GM19043 (cell line): ENCODE results near the gene RNH1.

Source experiments
- ATAC-seq: cut with Tn5 transposase; IDR thresholded peaks from one replicate; pipeline ENCODE4 v1.9.1; 2021; ENCODE audit warnings: low read depth; ENCODE audit not compliant: unreplicated experiment

Gene RNH1

DNA sequence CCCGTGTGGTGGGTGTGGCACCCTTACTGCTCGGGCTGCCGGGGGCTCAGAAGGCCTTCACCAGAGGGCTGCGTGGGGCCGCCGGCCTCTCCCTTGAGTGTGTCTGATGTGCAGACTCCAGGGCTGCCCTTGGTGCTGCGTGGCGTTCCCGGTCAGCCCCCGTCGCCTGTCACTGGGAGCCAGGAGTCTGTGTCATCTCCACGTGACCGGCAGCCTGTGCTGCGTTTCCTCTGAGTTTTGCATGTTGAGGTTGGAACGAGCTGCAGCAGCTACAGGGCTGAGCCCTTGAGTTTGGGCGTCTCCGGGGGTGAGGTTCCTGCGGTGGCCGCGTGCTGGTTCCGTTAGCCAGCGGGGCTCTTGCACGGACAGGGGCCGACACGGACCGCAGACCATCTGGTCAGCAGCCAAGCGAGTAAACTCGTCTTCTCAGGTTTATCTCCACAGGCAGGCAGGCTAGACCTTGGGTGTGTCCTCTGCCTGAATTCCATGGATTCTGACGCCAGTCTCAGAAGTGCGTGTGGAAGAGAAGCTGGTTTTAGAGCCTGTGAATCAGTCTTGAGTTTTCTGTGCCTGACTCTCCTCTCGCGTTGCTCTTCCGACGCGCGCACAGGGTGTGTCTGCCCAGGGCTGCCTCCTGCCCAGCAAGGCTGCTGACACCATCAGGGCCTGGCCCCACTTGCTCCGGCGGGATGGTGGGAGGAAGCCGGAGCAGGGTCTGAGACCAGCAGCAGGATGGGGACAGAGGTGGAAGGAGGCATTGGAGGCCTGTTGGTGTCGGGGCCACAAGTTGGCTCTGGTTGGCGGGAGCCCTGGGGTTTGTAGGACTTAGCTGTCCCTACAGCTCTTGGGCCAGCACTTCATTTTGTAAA is 46.5 kb downstream of the RNH1 start:
- no peak for ATAC-seq

- ATAC-seq, result no peak
Observed at GRCh38 chr11:459511-460220, 47.4 kb downstream of the RNH1 start.

DNA sequence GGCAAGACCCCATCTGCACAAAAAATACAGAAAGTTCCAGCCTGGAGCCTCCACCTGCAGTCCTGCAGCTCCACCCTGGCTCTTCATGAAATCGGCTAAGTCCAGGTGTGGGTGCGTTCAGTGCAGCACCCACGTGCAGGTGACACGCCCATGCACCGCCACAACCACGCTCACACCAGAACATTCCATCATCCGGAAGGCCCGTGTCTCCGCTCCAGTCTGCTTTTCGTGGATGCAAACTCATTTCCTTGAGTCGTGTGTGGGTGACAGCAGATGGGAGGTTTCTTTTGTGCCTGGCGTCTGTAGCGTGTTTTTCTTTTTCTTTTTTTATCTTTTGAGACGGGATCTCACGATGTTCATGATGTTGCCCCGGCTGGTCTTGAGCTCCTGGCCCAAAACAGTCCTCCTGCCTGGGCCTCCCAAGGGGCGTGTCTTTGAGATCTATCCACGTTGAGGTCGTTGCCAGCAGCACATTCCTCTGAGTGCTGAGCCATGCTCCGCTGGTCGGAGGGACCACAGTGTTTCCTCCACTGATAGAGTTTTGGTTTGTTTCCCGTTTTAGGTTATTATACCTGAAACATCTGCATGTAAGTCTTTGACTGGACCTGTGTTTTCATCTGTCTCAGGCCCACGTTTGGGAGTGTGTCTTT is 49.8 kb downstream of the RNH1 start:
- no peak for ATAC-seq

- ATAC-seq, result no peak
Observed at GRCh38 chr11:456533-456932, 50.5 kb downstream of the RNH1 start.

GRCh38 chr11:455566-456147 is 51.4 kb downstream of the RNH1 start:
- ATAC-seq, result no peak

GRCh38 chr11:454801-455565 is 52.1 kb downstream of the RNH1 start:
- ATAC-seq, result no peak

DNA sequence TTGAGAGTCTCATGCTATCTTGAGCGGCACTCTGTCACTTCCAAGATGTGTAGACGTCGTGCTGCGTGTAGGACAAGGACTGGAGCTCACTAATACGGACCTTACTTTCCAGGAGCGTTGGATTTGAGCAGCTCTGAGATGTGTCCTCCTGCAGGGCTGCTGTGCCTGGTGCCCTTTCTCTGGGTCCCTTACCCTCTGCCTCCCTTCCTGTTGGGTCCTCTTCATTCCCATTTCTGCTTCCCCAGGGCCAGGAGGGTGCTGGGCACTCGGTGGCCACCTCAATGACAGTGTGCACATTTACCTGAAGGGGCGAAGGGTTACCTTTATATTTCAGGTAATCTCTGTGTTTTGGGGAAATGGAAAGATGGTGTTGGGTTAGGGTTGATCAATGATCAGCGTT is 53.0 kb downstream of the RNH1 start:
- no peak for ATAC-seq

DNA sequence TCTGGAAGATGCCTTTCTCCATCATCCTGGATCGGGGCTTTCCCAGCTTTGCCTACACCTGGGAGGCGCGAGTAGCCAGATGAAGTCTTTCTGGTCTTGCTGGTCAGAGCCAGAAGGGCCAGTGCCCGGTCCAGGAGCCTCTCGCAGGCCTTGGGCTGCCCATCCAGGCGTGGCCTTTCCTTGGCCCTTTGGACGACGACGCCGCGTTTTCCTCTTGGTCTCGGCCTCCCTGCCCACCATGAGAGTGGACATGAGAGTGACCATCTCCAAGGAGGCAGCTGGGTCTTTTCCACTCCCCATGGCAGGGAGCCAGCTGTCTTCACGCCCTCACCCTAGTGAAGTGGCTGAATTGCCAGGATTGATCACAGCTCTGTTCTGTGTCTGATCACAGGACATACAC is 53.5 kb downstream of the RNH1 start:
- no peak for ATAC-seq

DNA sequence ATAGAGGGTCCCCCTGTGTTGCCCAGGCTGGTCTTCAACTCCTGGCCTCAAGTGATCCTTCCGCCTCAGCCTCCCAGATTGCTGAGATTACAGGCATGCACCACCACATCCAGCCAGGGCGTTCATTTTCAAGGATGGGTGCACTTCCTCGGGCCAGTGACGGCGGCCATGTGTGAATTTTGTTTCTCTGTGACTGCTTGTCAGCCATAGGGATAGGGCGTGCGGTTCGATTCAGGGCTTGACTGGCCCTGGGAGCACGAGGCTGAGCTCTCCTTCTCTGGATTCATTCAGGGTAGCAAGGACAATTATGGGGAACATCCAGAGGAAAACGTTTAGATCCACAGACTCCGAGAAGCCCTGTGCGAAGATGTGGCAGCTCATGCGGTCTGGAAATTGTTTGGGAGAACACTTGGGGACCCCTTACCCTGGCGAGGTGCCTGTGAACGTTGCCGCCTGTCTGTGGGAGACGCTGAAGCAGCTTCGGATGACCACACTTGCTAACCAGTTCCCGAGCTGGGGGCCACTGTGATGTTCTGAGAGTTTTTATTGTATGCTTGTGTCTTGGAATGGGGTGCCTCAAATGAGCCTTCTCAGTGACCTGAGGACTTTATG is 54.0 kb downstream of the RNH1 start:
- no peak for ATAC-seq

DNA sequence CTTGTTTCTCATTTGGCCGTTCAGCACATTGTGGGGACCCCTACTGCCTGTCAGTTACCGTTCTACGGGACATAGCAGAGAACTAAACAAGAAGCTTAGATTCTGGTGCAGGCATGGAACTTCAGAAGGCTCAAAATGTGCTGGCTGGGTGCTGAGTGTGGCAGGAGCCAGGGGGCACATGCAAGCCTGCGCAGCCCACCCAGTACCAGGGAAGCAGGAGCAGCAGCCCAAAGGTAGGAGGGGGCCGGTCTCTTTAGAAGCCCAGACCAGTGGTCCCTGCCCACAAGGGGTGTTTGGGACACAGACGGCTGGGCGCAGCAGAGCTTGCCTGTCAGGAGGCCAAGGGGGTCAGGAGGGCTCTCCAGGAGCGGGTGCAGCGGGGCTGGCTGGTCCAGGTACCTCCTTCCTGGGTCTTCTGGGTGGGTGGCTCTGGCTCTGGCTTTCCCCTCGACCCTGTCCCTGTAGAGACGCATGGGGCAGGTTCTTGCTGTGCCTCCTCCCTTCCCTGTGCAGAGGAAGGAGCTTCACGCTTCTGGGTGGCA is 54.8 kb downstream of the RNH1 start:
- ATAC-seq, result no peak

- ATAC-seq, result no peak
Observed at GRCh38 chr11:451738-452137, 55.3 kb downstream of the RNH1 start.

DNA sequence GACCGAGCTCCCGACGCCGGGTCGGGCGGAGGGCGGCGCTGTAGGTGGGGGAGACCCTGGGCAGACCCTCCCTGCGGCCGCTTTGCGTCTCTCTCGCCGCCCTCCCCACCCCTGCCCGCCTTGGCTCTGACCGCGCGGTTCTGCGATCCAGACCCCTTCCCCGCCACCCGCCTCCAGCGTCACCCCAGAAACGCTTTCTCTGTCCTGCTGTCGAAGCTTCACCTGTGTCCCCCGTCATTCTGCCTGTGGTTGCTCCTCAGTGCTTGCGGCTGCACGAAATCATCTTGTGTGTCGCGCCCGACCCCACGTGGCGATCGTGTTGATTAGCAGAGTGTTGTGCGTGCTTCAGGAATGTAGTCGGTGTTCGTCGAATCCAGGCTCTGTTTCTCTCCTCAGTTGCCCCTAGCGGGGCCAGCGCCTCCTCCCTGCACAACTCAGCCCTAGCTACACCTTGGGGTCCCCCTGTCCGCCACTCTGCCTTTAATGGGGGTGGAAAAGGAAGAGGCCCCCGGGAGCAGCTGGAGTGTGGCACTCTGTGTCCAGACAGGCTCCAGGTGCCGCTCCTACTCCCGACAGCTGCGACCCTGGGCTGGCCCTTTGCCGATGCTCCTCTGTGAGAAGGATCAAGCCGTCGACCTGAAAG is 56.1 kb downstream of the RNH1 start:
- no peak for ATAC-seq

GRCh38 chr11:449889-450808 is 56.9 kb downstream of the RNH1 start, which contains the start of gene PTDSS2:
Gene PTDSS2 (plus strand): TSS chr11:450279. CDS start chr11:450456, 177 bp downstream.
- ATAC-seq, result peak; percentile 71

DNA sequence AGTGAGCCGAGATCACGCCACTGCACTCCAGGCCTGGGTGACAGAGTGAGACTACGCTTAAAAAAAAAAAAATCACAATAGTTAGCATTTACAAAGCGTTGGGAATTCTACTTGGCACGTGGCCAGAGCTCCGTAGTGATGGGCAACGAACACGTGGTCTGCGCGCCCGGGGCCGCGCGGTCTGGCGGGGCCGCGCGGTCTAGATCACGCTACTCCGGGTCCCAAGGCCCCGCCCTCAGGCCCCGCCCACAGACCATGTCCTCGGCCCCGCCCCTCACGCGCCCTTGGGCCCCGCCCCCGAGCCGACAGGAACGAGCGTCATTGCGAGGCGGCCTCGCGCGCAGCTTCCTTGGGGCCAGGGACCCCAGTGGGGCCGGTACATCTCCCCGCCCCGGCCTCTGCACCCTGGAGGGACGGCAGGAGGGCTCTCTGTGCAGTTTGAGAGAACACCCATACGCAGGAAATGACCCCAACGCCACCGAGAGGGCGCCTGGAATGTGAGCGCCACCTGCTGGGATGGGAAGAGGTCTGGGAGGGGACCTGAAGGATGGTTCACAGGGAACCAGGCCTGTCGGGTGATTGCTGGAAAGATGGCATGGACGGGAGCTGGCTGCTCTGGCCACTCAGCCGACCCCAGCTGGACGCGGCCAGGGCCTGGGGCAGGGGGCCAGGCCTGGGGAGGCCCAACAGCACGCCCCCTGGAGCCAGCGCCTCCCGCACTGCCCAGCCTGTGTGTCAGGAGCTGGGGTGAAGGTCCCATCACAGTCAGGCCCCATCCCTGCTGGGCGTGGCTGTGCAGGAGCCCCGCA is 58.9 kb downstream of the RNH1 start:
- ATAC-seq, result peak; percentile 44

DNA sequence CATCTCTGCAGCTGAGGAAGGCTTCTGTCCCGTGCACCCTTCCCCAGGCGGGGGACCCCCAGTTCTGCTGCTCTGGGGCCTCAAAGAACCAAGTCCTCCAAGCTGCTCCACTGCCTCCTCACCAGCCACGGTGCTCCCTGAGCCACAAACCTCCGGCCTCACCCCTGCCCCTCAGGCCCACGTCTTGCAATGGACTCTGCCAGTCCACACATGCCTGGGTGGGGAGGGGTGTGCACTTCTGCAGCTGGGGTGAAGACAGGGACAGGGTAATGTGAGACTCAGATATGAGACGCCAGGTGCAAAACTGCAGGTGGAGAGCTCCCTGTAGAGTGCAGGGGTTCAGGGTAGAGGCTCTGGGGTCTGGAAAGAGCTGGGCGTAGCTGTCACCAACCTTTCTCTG is 60.2 kb downstream of the RNH1 start:
- ATAC-seq, result no peak

DNA sequence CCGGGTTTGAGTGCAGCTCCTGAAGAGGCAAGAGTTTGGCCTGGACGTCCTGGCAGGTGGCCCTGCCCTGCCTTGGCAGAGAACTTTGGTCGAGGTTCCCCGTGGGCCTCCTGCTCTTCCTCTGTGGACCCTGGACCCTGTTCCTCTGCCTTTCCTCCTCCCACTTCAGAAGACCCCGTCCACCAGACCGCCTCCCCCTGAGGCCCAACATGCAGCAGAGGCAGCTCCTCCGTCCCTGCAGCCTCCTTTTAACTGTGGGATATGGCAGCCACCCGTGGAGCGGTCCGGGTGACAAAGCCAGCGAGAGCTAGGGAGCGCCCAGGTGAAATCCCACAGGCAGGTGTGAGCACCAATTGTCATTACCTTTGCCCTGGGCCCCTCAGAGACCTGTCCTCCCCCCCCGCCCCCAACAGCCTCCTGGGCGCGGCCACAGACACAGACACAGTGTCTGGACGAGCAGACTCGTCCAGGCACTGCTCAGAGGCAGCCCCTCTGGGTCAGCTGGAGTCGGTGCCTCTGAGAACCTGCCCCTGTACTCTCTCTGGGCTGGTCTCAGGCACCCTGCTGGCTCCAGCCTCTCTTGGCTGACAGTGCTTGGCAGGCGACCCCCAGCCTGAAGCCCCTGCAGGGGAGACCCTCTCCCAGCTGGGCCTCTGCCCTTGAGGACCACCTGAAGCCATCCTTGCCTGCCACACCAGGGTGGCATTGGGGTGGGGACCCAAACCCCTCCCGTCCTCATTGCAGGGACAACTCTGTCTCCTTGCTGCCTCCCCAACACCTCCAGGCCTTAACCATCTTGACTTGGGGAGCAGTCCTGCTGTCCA is 61.1 kb downstream of the RNH1 start:
- ATAC-seq, result no peak
